Natural killer cell (primary cell): ENCODE results near the gene OSGEP. TPM values are rescaled to one million over a fixed set of nuclear protein-coding genes. Genes with fewer than 3 reads are reported as not detected.

Experiments used
- ATAC-seq, 3 donors: fragments of 150-1000 bp in 2 of 3; fragments of 200-7000 bp in 1 of 3; cut with Tn5 transposase; 1 replicate in 1 of 3; 2 replicates in 2 of 3; pipeline ENCODE4 v1.10.0; 2021; ENCODE audit warnings: mild to moderate bottlenecking in 2 of 3, moderate library complexity in 2 of 3
- DNase-seq, 2 donors: peaks; one replicate each; pipeline versions ENCODE4 v3.0.0 to v3.0.0-alpha.2; 2013 to 2021; ENCODE audit warnings: mixed read lengths in 1 of 2
- H3K27ac ChIP-seq: one replicate; pipeline ENCODE4 v1.5.1; 2013; ENCODE audit warnings: mild to moderate bottlenecking, low read length
- H3K27me3 ChIP-seq: one replicate; pipeline ENCODE4 v1.6.1; 2013; ENCODE audit warnings: low read length; ENCODE audit not compliant: control insufficient read depth, insufficient read depth
- H3K36me3 ChIP-seq: one replicate; pipeline ENCODE4 v1.6.1; 2013; ENCODE audit warnings: low read length; ENCODE audit not compliant: control insufficient read depth, insufficient read depth
- H3K4me1 ChIP-seq: one replicate; pipeline ENCODE4 v1.6.1; 2013; ENCODE audit warnings: low read length; ENCODE audit not compliant: control insufficient read depth, insufficient read depth
- H3K4me3 ChIP-seq: one replicate; pipeline ENCODE4 v1.5.1; 2013; ENCODE audit warnings: low read length
- H3K9me3 ChIP-seq: one replicate; pipeline ENCODE4 v1.6.1; 2013; ENCODE audit warnings: low read length; ENCODE audit not compliant: control insufficient read depth, insufficient read depth
- H3K27ac Mint-ChIP-seq, 2 donors: one replicate each; pipeline ENCODE4 v1.8.0; 2022; ENCODE audit warnings: mild to moderate bottlenecking in 2 of 2, mixed read lengths in 2 of 2, moderate library complexity in 1 of 2
- H3K27me3 Mint-ChIP-seq, 2 donors: one replicate each; pipeline ENCODE4 v1.8.0; 2022; ENCODE audit warnings: low read depth in 2 of 2, mixed read lengths in 2 of 2
- H3K36me3 Mint-ChIP-seq: one replicate; pipeline ENCODE4 v1.8.0; 2022; ENCODE audit warnings: mixed read lengths
- H3K4me1 Mint-ChIP-seq, 2 donors: one replicate each; pipeline ENCODE4 v1.8.0; 2022; ENCODE audit warnings: mixed read lengths in 2 of 2
- H3K4me3 Mint-ChIP-seq: one replicate; pipeline ENCODE4 v1.8.0; 2022; ENCODE audit warnings: mild to moderate bottlenecking, moderate library complexity, mixed read lengths
- H3K9me3 Mint-ChIP-seq, 2 donors: one replicate each; pipeline ENCODE4 v1.8.0; 2022; ENCODE audit warnings: mixed read lengths in 2 of 2
- WGBS: methylation state at CpG from one replicate; pipeline ENCODE4 v1.1.7; 2013; ENCODE audit warnings: missing lambda C conversion rate; ENCODE audit not compliant: insufficient coverage; 5-methylcytosine and 5-hydroxymethylcytosine counted together
- intact Hi-C: fragments of 100-400 bp; cut with micrococcal nuclease; formaldehyde crosslinking; loops from one replicate; pipeline ENCODE4 v1.14.2; 2022
- total RNA-seq, 4 donors: library from RNA; stranded (reverse); fragments of 120-200 nt in 1 of 4; gene quantifications; one replicate each; pipeline versions ENCODE4 v1.2.3 to v1.2.4, GENCODE V29; 2013 to 2022
- TF ChIP-seq, protein P1 (sequence below): fragments of 200-600 bp; IDR thresholded peaks from one replicate; pipeline ENCODE4 v1.8.0; 2022; ENCODE audit warnings: antibody characterized with exemption

The OSGEP gene
- total RNA-seq, 3 donors from 2014 or later (not counting 1 experiment from before 2014, with no cell fraction given), result 60.1 to 65.4 (median 63.3) TPM

DNA sequence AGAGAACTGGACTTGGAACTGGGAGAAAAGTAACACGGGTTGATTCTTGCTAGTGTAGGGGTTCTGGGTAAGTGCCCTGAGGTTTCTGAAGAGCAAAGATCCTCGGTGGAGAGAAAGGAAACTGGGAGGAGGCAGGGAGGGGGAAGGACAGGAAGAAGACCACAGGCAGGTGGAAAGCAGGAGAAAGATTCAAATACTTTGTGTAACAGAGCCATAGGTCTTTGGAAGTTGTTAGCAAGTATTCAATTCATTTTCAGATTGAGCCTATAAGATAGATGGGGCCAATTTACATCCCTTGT is 15.9 kb upstream of the OSGEP start:
- H3K27ac Mint-ChIP-seq, result peak overlapping the region; percentile 88 to 98
- DNase-seq (no peak), ATAC-seq (no peak)
- TF ChIP-seq, protein P1, sequence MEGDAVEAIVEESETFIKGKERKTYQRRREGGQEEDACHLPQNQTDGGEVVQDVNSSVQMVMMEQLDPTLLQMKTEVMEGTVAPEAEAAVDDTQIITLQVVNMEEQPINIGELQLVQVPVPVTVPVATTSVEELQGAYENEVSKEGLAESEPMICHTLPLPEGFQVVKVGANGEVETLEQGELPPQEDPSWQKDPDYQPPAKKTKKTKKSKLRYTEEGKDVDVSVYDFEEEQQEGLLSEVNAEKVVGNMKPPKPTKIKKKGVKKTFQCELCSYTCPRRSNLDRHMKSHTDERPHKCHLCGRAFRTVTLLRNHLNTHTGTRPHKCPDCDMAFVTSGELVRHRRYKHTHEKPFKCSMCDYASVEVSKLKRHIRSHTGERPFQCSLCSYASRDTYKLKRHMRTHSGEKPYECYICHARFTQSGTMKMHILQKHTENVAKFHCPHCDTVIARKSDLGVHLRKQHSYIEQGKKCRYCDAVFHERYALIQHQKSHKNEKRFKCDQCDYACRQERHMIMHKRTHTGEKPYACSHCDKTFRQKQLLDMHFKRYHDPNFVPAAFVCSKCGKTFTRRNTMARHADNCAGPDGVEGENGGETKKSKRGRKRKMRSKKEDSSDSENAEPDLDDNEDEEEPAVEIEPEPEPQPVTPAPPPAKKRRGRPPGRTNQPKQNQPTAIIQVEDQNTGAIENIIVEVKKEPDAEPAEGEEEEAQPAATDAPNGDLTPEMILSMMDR, result no peak
- no peaks in the 10 kb centered on the region for H3K27me3 Mint-ChIP-seq
- no peaks in the 10 kb centered on the region for H3K9me3 Mint-ChIP-seq
- Histone ChIP-seq H3K27ac (peak overlapping the region; percentile 73), H3K4me3 (peak overlapping the region; percentile 91), H3K27me3 (no peaks in the 10 kb centered on the region), H3K9me3 (no peaks in the 10 kb centered on the region), H3K4me1 (peaks cover 29% of the 10 kb centered on the region), H3K36me3 (peaks cover 35% of the 10 kb centered on the region)
- intact Hi-C loops, result loop anchor here (1.0 kb wide), 1 partner anchor 9 kb away; the partner anchor contains the start of gene PIP4P1
- WGBS, result 0% methylated on average over 2 of the region's 2 CpGs
- H3K36me3 Mint-ChIP-seq, result peaks cover 22% of the 10 kb centered on the region
- peaks cover 38 to 41% of the 10 kb centered on the region in 2 donors for H3K4me1 Mint-ChIP-seq
- H3K4me3 Mint-ChIP-seq, result peak overlapping the region; percentile 99

DNA sequence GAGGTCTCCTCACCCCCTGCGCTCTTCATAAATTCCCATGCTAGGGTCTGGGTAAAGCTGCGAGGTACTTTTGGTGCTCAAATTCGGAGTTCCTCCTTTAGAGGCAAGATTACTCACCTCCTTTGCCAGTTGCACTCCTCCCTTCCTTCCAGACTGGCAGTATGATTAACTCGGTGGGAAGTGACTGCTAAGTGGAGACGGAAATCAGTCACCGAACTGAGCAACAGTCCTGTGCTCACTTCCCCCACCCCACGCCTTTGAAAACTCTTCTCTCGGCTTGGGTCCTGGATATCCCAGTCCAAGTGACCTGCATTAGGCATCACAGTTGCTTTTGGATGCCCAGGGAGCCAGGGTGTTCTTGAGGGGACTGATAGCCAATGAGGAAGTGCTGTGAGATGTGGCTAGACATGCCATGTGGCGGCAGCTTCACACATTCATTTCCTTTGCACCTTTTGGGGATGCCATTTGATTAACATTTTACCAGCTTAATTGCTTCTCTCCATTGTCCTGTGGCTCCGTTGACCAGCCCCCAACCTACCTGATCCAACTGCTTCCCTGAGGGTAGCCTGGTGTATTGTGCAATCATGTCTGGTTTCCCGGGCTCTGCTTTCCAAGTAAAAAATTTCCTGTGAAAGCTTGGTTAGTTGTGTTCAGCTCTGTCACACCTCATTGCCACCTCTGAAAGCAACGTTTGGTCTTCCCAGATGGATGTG is 15.4 kb upstream of the OSGEP start:
- DNase-seq (peak; percentile 47 to 70), ATAC-seq (peak; percentile 61 to 69 (median 66))
- Histone ChIP-seq H3K9me3 (no peaks in the 10 kb centered on the region), H3K4me1 (peaks cover 29% of the 10 kb centered on the region), H3K27ac (peak overlapping the region; percentile 73), H3K27me3 (no peaks in the 10 kb centered on the region), H3K4me3 (peak overlapping the region; percentile 91), H3K36me3 (peaks cover 30% of the 10 kb centered on the region)
- Mint-ChIP-seq H3K27me3 (no peaks in the 10 kb centered on the region), H3K4me3 (peak overlapping the region; percentile 99), H3K27ac (peak overlapping the region; percentile 88 to 98), H3K36me3 (peaks cover 19% of the 10 kb centered on the region), H3K4me1 (peaks cover 38 to 39% of the 10 kb centered on the region in 2 donors), H3K9me3 (no peaks in the 10 kb centered on the region)
- TF ChIP-seq, protein P1, result no peak
- under 1% methylated on average over 11 of the region's 12 CpGs for WGBS
- intact Hi-C loops, result loop anchor here (1.0 to 2.0 kb wide), 2 partner anchors 9 to 15 kb away; partner anchors contain the start of genes APEX1, OSGEP and PIP4P1

DNA sequence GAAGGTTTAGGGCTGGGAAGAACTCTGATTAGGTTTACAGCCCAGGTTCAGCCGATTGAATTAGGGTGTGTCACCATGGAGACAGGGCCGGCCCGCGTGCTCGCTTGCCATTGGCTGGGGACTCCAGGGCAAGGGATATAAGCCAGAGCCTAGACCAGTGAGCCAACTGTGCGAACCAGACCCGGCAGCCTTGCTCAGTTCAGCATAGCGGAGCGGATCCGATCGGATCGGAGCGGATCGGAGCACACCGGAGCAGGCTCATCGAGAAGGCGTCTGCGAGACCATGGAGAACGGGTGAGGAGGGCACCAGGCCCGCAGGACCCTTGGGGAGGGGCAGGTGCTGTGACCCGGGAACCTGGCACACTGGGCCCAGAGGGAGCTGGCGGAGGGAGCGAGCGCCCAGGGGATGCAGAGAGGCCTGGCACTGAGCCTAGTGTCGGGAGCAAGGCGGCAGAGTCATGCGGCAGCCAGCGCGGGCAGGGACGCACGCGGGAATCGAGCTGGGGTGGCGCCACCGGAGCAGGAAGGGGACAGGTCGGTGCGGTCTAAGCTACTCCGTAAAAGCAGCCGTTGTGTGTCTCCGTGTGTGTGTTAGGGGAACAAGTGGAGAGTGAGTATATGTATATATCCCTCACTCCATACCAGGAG is 14.8 kb upstream of the OSGEP start, which contains the start of gene PNP:
Gene PNP (plus strand): TSS at position 165 of the 648 bp plus-strand sequence. CDS start 119 bp downstream, at position 284.
- intact Hi-C loops, result loop anchor here (2.0 kb wide), 1 partner anchor 15 kb away; the partner anchor contains the start of genes APEX1 and OSGEP
- WGBS, result under 1% methylated on average over 37 of the region's 40 CpGs
- DNase-seq, result peak; percentile 70 to 94
- no peaks in the 10 kb centered on the region for H3K9me3 ChIP-seq
- H3K4me1 ChIP-seq, result peaks cover 29% of the 10 kb centered on the region
- H3K4me1 Mint-ChIP-seq, result peaks cover 35 to 38% of the 10 kb centered on the region in 2 donors
- H3K27ac Mint-ChIP-seq, result peak within 1 kb of the TSS; percentile 88 to 98
- no peaks in the 10 kb centered on the region for H3K27me3 Mint-ChIP-seq
- no peaks in the 10 kb centered on the region for H3K9me3 Mint-ChIP-seq
- no peaks in the 10 kb centered on the region for H3K27me3 ChIP-seq
- H3K27ac ChIP-seq, result peak within 1 kb of the TSS; percentile 73
- peaks cover 12% of the 10 kb centered on the region for H3K36me3 Mint-ChIP-seq
- H3K4me3 Mint-ChIP-seq, result peak within 1 kb of the TSS; percentile 99
- TF ChIP-seq, protein P1, result no peak
- peak within 1 kb of the TSS; percentile 91 for H3K4me3 ChIP-seq
- peak; percentile 78 to 90 (median 87) for ATAC-seq
- H3K36me3 ChIP-seq, result peaks cover 23% of the 10 kb centered on the region
